ENCODE results near the gene TAF6L. TPM values are rescaled to one million over a fixed set of nuclear protein-coding genes. Genes with fewer than 3 reads are reported as not detected.
"Not testable (repeated sequence)": the region's sequence is repeated elsewhere in the genome, so short reads cannot be mapped to it uniquely, and the experiment has no call there.

Gene TAF6L
- total RNA-seq, 1 experiment from 2014 or later = 14.6 TPM

- in situ Hi-C loops (cut with HindIII; ENCODE audit: low pct_unique_long_range_greater_than_20kb, low sequenced_read_pairs) = no loop called here
- DNase-seq (ENCODE audit: low read depth) = no peak
Observed at GRCh38 chr11:62752994-62753735, 18.0 kb upstream of the TAF6L start.

GRCh38 chr11:62753736-62754603 is 17.2 kb upstream of the TAF6L start, which contains the start of gene ZBTB3:
Gene ZBTB3 (minus strand): TSS chr11:62754160. CDS start chr11:62753664, 496 bp downstream.
- DNase-seq (ENCODE audit: low read depth) = peak; percentile 99
- in situ Hi-C loops (cut with HindIII; ENCODE audit: low pct_unique_long_range_greater_than_20kb, low sequenced_read_pairs) = no loop called here

- in situ Hi-C loops (cut with HindIII; ENCODE audit: low pct_unique_long_range_greater_than_20kb, low sequenced_read_pairs) = no loop called here
- no peak for DNase-seq (ENCODE audit: low read depth)
Observed at GRCh38 chr11:62755086-62755615, 16.0 kb upstream of the TAF6L start.

- DNase-seq (ENCODE audit: low read depth) = no peak
- in situ Hi-C loops (cut with HindIII; ENCODE audit: low pct_unique_long_range_greater_than_20kb, low sequenced_read_pairs) = no loop called here
Observed at GRCh38 chr11:62757846-62758788, 13.1 kb upstream of the TAF6L start.

- in situ Hi-C loops (cut with HindIII; ENCODE audit: low pct_unique_long_range_greater_than_20kb, low sequenced_read_pairs); DNase-seq (ENCODE audit: low read depth): not testable (repeated sequence)
Observed at GRCh38 chr11:62760867-62761227, 10.3 kb upstream of the TAF6L start.

GRCh38 chr11:62770778-62771143 is 435 bp upstream of the TAF6L start:
- no peak for DNase-seq (ENCODE audit: low read depth)
- in situ Hi-C loops (cut with HindIII; ENCODE audit: low pct_unique_long_range_greater_than_20kb, low sequenced_read_pairs) = no loop called here

- in situ Hi-C loops (cut with HindIII; ENCODE audit: low pct_unique_long_range_greater_than_20kb, low sequenced_read_pairs) = no loop called here
- no peak for DNase-seq (ENCODE audit: low read depth)
Observed at GRCh38 chr11:62774407-62774806, 3.2 kb downstream of the TAF6L start.

- in situ Hi-C loops (cut with HindIII; ENCODE audit: low pct_unique_long_range_greater_than_20kb, low sequenced_read_pairs) = no loop called here
- DNase-seq (ENCODE audit: low read depth) = no peak
Observed at GRCh38 chr11:62775646-62776045, 4.5 kb downstream of the TAF6L start.

- in situ Hi-C loops (cut with HindIII; ENCODE audit: low pct_unique_long_range_greater_than_20kb, low sequenced_read_pairs) = no loop called here
- DNase-seq (ENCODE audit: low read depth) = no peak
Observed at GRCh38 chr11:62777389-62777788, 6.2 kb downstream of the TAF6L start.

- no peak for DNase-seq (ENCODE audit: low read depth)
- in situ Hi-C loops (cut with HindIII; ENCODE audit: low pct_unique_long_range_greater_than_20kb, low sequenced_read_pairs) = no loop called here
Observed at GRCh38 chr11:62778441-62778840, 7.2 kb downstream of the TAF6L start.

GRCh38 chr11:62782753-62783152 is 11.6 kb downstream of the TAF6L start:
- DNase-seq (ENCODE audit: low read depth) = no peak
- in situ Hi-C loops (cut with HindIII; ENCODE audit: low pct_unique_long_range_greater_than_20kb, low sequenced_read_pairs) = no loop called here

- DNase-seq (ENCODE audit: low read depth) = peak; percentile 87
- in situ Hi-C loops (cut with HindIII; ENCODE audit: low pct_unique_long_range_greater_than_20kb, low sequenced_read_pairs) = no loop called here
Observed at GRCh38 chr11:62786318-62787004, 15.3 kb downstream of the TAF6L start.

- peak; percentile 95 for DNase-seq (ENCODE audit: low read depth)
- in situ Hi-C loops (cut with HindIII; ENCODE audit: low pct_unique_long_range_greater_than_20kb, low sequenced_read_pairs) = no loop called here
Observed at GRCh38 chr11:62787005-62787759, 16.0 kb downstream of the TAF6L start, which contains the start of gene TMEM179B. Gene TMEM179B (plus strand): TSS chr11:62787402. CDS start chr11:62787432, 30 bp downstream.

GRCh38 chr11:62788991-62789390 is 17.8 kb downstream of the TAF6L start:
- in situ Hi-C loops (cut with HindIII; ENCODE audit: low pct_unique_long_range_greater_than_20kb, low sequenced_read_pairs) = no loop called here
- DNase-seq (ENCODE audit: low read depth) = no peak

- DNase-seq (ENCODE audit: low read depth) = no peak
- in situ Hi-C loops (cut with HindIII; ENCODE audit: low pct_unique_long_range_greater_than_20kb, low sequenced_read_pairs) = no loop called here
Observed at GRCh38 chr11:62789576-62789975, 18.4 kb downstream of the TAF6L start.

- peak; percentile 76 for DNase-seq (ENCODE audit: low read depth)
- in situ Hi-C loops (cut with HindIII; ENCODE audit: low pct_unique_long_range_greater_than_20kb, low sequenced_read_pairs) = no loop called here
Observed at GRCh38 chr11:62791501-62792201, 20.5 kb downstream of the TAF6L start, which contains the start of gene TMEM223. Gene TMEM223 (minus strand): TSS chr11:62792006. CDS start chr11:62791994, 12 bp downstream.
